Body of pancreas (tissue), 4 donors: ENCODE data around the gene AGAP1. TPM values are rescaled to one million over a fixed set of nuclear protein-coding genes. Genes with fewer than 3 reads are reported as not detected.

Experiments used
- ATAC-seq: fragments of 150-250 bp; one replicate; pipeline ENCODE4 v1.9.1; 2016
- DNase-seq, 4 donors: peaks; one replicate each; pipeline ENCODE4 v3.0.0-alpha.2; 2019
- H3K27ac ChIP-seq, 4 donors: fragments of 200-600 bp; sonication (generic); 1 replicate in 3 of 4; 2 replicates in 1 of 4; pipeline versions ENCODE4 v1.5.1 to v1.6.1; 2016 to 2019; ENCODE audit warnings: mild to moderate bottlenecking in 1 of 4, mixed read lengths in 1 of 4, moderate library complexity in 1 of 4
- H3K27me3 ChIP-seq, 2 donors: fragments of 200-600 bp; sonication (generic); one replicate each; pipeline ENCODE4 v1.6.0; 2016; ENCODE audit warnings: mild to moderate bottlenecking in 1 of 2
- H3K36me3 ChIP-seq, 2 donors: fragments of 200-600 bp; sonication (generic); replicated peaks in 1 of 2; 2 replicates each; pipeline ENCODE4 v1.5.1; 2016; ENCODE audit warnings: low read depth in 2 of 2; ENCODE audit not compliant: insufficient read depth in 1 of 2
- H3K4me1 ChIP-seq: fragments of 200-600 bp; sonication (generic); one replicate; pipeline ENCODE4 v1.6.0; 2016
- H3K4me3 ChIP-seq, 2 donors: fragments of 200-600 bp; sonication (generic); 1 replicate in 1 of 2; 2 replicates in 1 of 2; pipeline ENCODE4 v1.5.1; 2016 to 2019
- H3K9me3 ChIP-seq, 3 donors: fragments of 200-600 bp; sonication (generic); 1 replicate in 2 of 3; 2 replicates in 1 of 3; pipeline ENCODE4 v1.5.1; 2016
- POLR2A ChIP-seq, 3 donors: fragments of 450-650 bp; IDR thresholded peaks; one replicate each; pipeline ENCODE4 v1.6.1; 2016; ENCODE audit warnings: antibody characterized with exemption in 3 of 3, mild to moderate bottlenecking in 2 of 3
- WGBS, 2 donors: methylation state at CpG; one replicate each; pipeline ENCODE4 v1.1.5; 2017; 5-methylcytosine and 5-hydroxymethylcytosine counted together
- intact Hi-C: fragments of 100-400 bp; cut with DNase I; formaldehyde crosslinking; loops from one replicate; pipeline ENCODE4 v1.15.1; 2023
- total RNA-seq, 2 donors: library from RNA; depleted of rRNA; stranded (reverse); fragments of >200 nt; gene quantifications; one replicate each; pipeline ENCODE4 v1.1.0, GENCODE V29; 2016
- TF ChIP-seq, protein P1 (sequence below), 7 experiments: fragments of 450-650 bp in 4 of 7; fragments of 200-600 bp in 3 of 7; sonication (generic) in 3 of 7; IDR thresholded peaks; one replicate each; pipeline ENCODE4 v1.5.1; 2016 to 2019; ENCODE audit warnings: antibody characterized with exemption in 7 of 7

AGAP1 gene
- total RNA-seq, 2 donors from 2014 or later = 21.3 to 32.6 TPM

DNA sequence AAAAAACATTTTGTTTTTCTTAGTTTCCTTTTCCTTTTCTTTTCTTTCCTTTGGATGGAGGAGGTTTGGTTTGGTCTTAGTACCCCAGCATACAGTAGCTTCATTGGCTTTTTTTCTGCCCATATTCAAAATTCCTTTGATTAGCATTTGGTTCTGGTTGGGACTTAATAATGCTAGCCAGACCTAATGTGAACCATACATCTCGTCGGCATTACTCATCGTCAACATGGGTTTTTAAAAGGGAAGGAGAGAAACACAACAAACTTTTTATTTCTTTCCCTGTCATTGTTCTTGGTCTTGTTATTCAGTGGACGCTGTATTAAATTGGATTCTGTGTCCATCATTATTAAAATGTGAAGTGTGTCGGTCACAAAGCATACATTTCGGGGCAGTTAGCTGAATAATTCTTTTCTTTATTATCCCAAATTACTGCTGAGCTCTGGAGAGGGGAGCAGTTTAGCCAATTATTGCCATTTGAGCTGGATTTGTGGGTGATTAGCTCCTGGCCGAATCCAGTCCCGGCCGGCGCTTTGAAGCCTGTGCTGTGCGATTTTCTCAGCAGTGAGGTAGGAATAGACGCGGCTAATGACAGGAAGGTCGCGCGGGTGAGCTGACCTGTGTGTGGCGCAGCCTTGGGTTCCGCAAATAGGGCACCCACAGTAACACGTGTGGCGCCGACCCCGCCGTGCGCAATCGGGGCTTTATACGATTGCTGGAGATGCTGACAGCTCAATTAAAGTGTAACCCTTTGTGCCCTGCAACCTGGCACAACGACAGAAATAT lies 371.1 kb downstream of the AGAP1 start:
- no peak for ATAC-seq
- DNase-seq = no peak
- Histone ChIP-seq H3K27me3 (no peaks in the 10 kb centered on the region), H3K4me3 (no peak overlapping the region), H3K9me3 (no peaks in the 10 kb centered on the region), H3K36me3 (no peaks in the 10 kb centered on the region), H3K4me1 (no peaks in the 10 kb centered on the region), H3K27ac (no peak overlapping the region)
- no peak for TF ChIP-seq POLR2A (IDR thresholded peaks at IDR 0.05)
- TF ChIP-seq, protein P1, sequence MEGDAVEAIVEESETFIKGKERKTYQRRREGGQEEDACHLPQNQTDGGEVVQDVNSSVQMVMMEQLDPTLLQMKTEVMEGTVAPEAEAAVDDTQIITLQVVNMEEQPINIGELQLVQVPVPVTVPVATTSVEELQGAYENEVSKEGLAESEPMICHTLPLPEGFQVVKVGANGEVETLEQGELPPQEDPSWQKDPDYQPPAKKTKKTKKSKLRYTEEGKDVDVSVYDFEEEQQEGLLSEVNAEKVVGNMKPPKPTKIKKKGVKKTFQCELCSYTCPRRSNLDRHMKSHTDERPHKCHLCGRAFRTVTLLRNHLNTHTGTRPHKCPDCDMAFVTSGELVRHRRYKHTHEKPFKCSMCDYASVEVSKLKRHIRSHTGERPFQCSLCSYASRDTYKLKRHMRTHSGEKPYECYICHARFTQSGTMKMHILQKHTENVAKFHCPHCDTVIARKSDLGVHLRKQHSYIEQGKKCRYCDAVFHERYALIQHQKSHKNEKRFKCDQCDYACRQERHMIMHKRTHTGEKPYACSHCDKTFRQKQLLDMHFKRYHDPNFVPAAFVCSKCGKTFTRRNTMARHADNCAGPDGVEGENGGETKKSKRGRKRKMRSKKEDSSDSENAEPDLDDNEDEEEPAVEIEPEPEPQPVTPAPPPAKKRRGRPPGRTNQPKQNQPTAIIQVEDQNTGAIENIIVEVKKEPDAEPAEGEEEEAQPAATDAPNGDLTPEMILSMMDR (IDR thresholded peaks at IDR 0.05) = no peak
- intact Hi-C loops = no loop called here
- WGBS, 2 donors = 79 to 87% methylated on average over 26 to 27 of the region's 27 CpGs

DNA sequence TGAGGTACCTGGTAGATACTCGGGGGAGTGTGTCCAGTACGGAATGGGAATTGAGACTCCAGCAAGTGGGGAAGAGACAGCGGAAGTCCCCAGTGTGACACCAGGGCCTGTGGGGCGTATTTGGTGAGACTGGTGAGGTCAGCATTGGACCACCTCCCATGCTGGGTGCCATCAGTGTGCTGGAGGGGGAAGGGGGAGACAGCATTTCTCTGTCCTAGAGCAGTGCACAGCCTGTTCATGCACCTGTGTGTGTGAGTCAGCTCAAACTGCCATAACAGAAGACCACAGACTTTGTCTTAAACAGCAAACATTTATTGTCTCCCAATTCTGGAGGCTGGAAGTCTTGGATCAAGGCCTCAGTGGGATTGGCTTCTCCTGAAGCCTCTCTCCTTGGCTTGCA lies 372.5 kb downstream of the AGAP1 start:
- H3K27ac ChIP-seq = no peak overlapping the region
- intact Hi-C loops = no loop called here
- no peak overlapping the region for H3K4me3 ChIP-seq
- TF ChIP-seq POLR2A (IDR thresholded peaks at IDR 0.05) = no peak
- TF ChIP-seq, protein P1 (IDR thresholded peaks at IDR 0.05) = no peak
- no peak for ATAC-seq
- DNase-seq = no peak
- H3K9me3 ChIP-seq = no peaks in the 10 kb centered on the region
- H3K27me3 ChIP-seq = no peaks in the 10 kb centered on the region
- no peaks in the 10 kb centered on the region for H3K4me1 ChIP-seq
- 94 to 97% methylated on average over 4 of the region's 4 CpGs for WGBS, 2 donors
- H3K36me3 ChIP-seq = no peaks in the 10 kb centered on the region

DNA sequence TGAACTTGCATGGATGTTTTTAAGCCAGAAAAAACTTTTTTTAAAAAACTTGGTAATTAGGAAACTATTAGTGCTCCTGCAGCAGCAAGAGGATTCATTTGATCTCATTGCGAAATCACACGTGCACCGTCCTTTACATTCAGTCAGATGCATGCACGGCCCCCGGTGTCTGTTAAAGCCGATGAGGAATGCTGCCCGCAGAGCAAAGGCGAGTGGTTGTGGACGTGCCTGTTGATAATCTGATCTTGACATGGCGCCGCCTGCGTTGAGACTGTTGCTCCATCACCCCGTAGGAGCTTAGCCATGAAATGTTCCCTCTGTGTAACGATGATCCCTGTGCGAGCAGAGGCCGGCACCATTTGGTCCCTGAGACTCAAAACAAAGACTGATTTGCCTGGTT lies 374.4 kb downstream of the AGAP1 start:
- no peak for ATAC-seq
- Histone ChIP-seq H3K27ac (no peak overlapping the region), H3K9me3 (no peaks in the 10 kb centered on the region), H3K36me3 (no peaks in the 10 kb centered on the region), H3K27me3 (no peaks in the 10 kb centered on the region), H3K4me1 (no peaks in the 10 kb centered on the region), H3K4me3 (no peak overlapping the region)
- intact Hi-C loops = no loop called here
- no peak for TF ChIP-seq POLR2A (IDR thresholded peaks at IDR 0.05)
- TF ChIP-seq, protein P1 (IDR thresholded peaks at IDR 0.05) = no peak
- 87 to 99% methylated on average over 16 of the region's 16 CpGs for WGBS, 2 donors
- DNase-seq = no peak

DNA sequence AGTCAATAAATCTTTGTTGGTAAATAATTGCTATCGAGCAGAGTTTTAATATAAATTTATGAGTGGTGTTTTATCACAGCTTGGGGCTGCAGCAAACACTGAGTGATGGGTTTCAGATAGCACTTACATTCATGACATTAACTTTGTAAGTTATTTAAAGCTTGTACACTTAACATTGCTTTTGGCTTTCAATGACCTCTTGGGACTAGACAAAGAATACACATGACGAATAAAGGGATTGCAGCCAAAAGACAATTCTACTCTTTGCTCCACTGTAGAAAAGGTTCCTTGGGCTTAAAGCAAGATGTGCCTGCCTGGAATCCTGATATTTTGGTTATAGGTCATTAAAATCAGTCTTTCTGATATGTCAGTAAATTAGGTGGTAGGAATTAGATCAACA lies 374.8 kb downstream of the AGAP1 start:
- intact Hi-C loops = no loop called here
- Histone ChIP-seq H3K4me3 (no peak overlapping the region), H3K27me3 (no peaks in the 10 kb centered on the region), H3K36me3 (no peaks in the 10 kb centered on the region), H3K4me1 (no peaks in the 10 kb centered on the region), H3K9me3 (no peaks in the 10 kb centered on the region), H3K27ac (no peak overlapping the region)
- ATAC-seq = no peak
- TF ChIP-seq, protein P1 (IDR thresholded peaks at IDR 0.05) = no peak
- TF ChIP-seq POLR2A (IDR thresholded peaks at IDR 0.05) = no peak
- 79 to 93% methylated on average over 2 of the region's 2 CpGs for WGBS, 2 donors
- DNase-seq = no peak

DNA sequence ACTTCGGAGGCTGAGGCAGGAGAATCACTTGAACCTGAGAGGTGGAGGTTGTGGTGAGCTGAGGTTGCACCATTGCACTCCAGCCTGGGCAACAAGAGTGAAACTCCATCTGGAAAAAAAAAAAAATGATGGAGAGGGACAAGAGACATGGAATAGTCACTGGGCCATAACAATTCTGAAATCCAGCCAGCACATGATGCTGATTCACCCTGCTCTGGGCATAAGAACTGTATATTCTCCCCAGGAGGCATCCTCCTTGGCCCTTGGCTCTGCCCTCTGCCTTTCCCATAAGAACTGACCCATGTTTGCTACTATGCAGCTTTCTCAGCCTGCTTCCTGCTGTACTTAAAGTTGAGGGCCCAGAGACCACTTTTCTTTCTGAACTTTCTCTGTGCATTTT lies 376.7 kb downstream of the AGAP1 start:
- H3K4me1 ChIP-seq = no peaks in the 10 kb centered on the region
- ATAC-seq = no peak
- TF ChIP-seq, protein P1 (IDR thresholded peaks at IDR 0.05) = no peak
- no peak for TF ChIP-seq POLR2A (IDR thresholded peaks at IDR 0.05)
- no peak overlapping the region for H3K4me3 ChIP-seq
- no peak for DNase-seq
- no peaks in the 10 kb centered on the region for H3K9me3 ChIP-seq
- intact Hi-C loops = no loop called here
- no peaks in the 10 kb centered on the region for H3K36me3 ChIP-seq
- no peaks in the 10 kb centered on the region for H3K27me3 ChIP-seq
- WGBS, 2 donors = 92 to 93% methylated on average over 1 of the region's 1 CpG
- H3K27ac ChIP-seq = no peak overlapping the region
